ENCODE results near the gene FOXO1. TPM values are rescaled to one million over a fixed set of nuclear protein-coding genes. Genes with fewer than 3 reads are reported as not detected.

FOXO1 gene
- total RNA-seq, 4 donors from 2014 or later: 9.1 to 42.3 (median 14.2) TPM

- Histone ChIP-seq H3K9me3 (no peaks in the 10 kb centered on the region), H3K36me3 (peaks cover 0 to 9% (median 0%) of the 10 kb centered on the region in 3 donors), H3K4me1 (peaks cover 0 to 62% (median 21%) of the 10 kb centered on the region in 3 donors), H3K4me3 (no peak overlapping the region), H3K27me3 (no peaks in the 10 kb centered on the region), H3K27ac (no peak overlapping the region)
- WGBS, 2 donors: 81 to 83% methylated on average over 1 of the region's 1 CpG
- DNase-seq: no peak
- no peak for TF ChIP-seq POLR2A (IDR thresholded peaks at IDR 0.05)
- TF ChIP-seq CTCF (IDR thresholded peaks at IDR 0.05): no peak
- intact Hi-C loops (cut with DNase I): no loop called here
These were observed 43.7 kb downstream of the FOXO1 start for GRCh38 chr13:40622761-40623160.

GRCh38 chr13:40622246-40622645 is 44.2 kb downstream of the FOXO1 start:
- TF ChIP-seq CTCF (IDR thresholded peaks at IDR 0.05): no peak
- no peak for TF ChIP-seq POLR2A (IDR thresholded peaks at IDR 0.05)
- WGBS, 2 donors: 62 to 88% methylated on average over 1 of the region's 1 CpG
- no peak overlapping the region for H3K4me3 ChIP-seq
- peaks cover 0 to 4% (median 0%) of the 10 kb centered on the region in 3 donors for H3K36me3 ChIP-seq
- no peaks in the 10 kb centered on the region for H3K27me3 ChIP-seq
- no peak overlapping the region for H3K27ac ChIP-seq
- no peaks in the 10 kb centered on the region for H3K9me3 ChIP-seq
- no peak for DNase-seq
- peaks cover 0 to 66% (median 26%) of the 10 kb centered on the region in 3 donors for H3K4me1 ChIP-seq
- intact Hi-C loops (cut with DNase I): no loop called here

GRCh38 chr13:40619479-40619814 is 47.0 kb downstream of the FOXO1 start:
- Histone ChIP-seq H3K36me3 (no peaks in the 10 kb centered on the region), H3K27me3 (no peaks in the 10 kb centered on the region), H3K4me3 (no peak overlapping the region), H3K4me1 (peaks cover 7 to 67% (median 32%) of the 10 kb centered on the region in 3 donors), H3K27ac (no peak overlapping the region), H3K9me3 (no peaks in the 10 kb centered on the region)
- 88 to 91% methylated on average over 3 of the region's 3 CpGs for WGBS, 2 donors
- DNase-seq: no peak
- intact Hi-C loops (cut with DNase I): no loop called here
- TF ChIP-seq CTCF (IDR thresholded peaks at IDR 0.05) (no peak), POLR2A (IDR thresholded peaks at IDR 0.05) (no peak)

- DNase-seq: no peak
- Histone ChIP-seq H3K27ac (no peak overlapping the region), H3K4me1 (peaks cover 7 to 68% (median 37%) of the 10 kb centered on the region in 3 donors), H3K36me3 (no peaks in the 10 kb centered on the region), H3K27me3 (no peaks in the 10 kb centered on the region), H3K4me3 (no peak overlapping the region), H3K9me3 (no peaks in the 10 kb centered on the region)
- TF ChIP-seq CTCF (IDR thresholded peaks at IDR 0.05) (no peak), POLR2A (IDR thresholded peaks at IDR 0.05) (no peak)
- 87 to 88% methylated on average over 15 of the region's 15 CpGs for WGBS, 2 donors
- intact Hi-C loops (cut with DNase I): no loop called here
These were observed 47.6 kb downstream of the FOXO1 start for GRCh38 chr13:40618581-40619478.

- no peaks in the 10 kb centered on the region for H3K36me3 ChIP-seq
- H3K27me3 ChIP-seq: no peaks in the 10 kb centered on the region
- no peaks in the 10 kb centered on the region for H3K9me3 ChIP-seq
- peaks cover 7 to 68% (median 39%) of the 10 kb centered on the region in 3 donors for H3K4me1 ChIP-seq
- DNase-seq: no peak
- intact Hi-C loops (cut with DNase I): no loop called here
- no peak for TF ChIP-seq CTCF (IDR thresholded peaks at IDR 0.05)
- no peak for TF ChIP-seq POLR2A (IDR thresholded peaks at IDR 0.05)
- H3K27ac ChIP-seq: no peak overlapping the region
- 85 to 89% methylated on average over 6 to 8 of the region's 8 CpGs for WGBS, 2 donors
- no peak overlapping the region for H3K4me3 ChIP-seq
These were observed 48.6 kb downstream of the FOXO1 start for GRCh38 chr13:40617801-40618356.

Measured in esophagus squamous epithelium (tissue), 5 donors.